A549 (cell line): ENCODE results near the gene PAQR5.

ENCODE experiments used
- BHLHE40 ChIP-seq: IDR thresholded peaks from 2 replicates; pipeline ENCODE4 v1.6.1; 2012; ENCODE audit warnings: low read depth, low read length, inconsistent platforms
- CTCF ChIP-seq: fragments of >200 bp; sonication (Bioruptor Twin); formaldehyde crosslinking; IDR thresholded peaks from 3 replicates; pipeline ENCODE4 v1.5.1; 2016
- EHMT2 ChIP-seq: fragments of 200-600 bp; sonication (generic); IDR thresholded peaks from 2 replicates; pipeline ENCODE4 v1.6.1; 2016; ENCODE audit warnings: antibody characterized with exemption, low read depth, mild to moderate bottlenecking, moderate library complexity
- EP300 ChIP-seq, 2 experiments: fragments of >200 bp; sonication (Bioruptor Twin); formaldehyde crosslinking; IDR thresholded peaks; 2 replicates in 1 of 2; 3 replicates in 1 of 2; pipeline ENCODE4 v1.6.1; 2016 to 2017
- HMGXB4 ChIP-seq: fragments of 250-450 bp; sonication (Bioruptor Pico); IDR thresholded peaks from 2 replicates; pipeline ENCODE4 v1.5.0; 2021; ENCODE audit warnings: mild to moderate bottlenecking, moderate library complexity, borderline replicate concordance
- HOXA7 ChIP-seq: fragments of 250-450 bp; sonication (Bioruptor Pico); IDR thresholded peaks from 2 replicates; pipeline ENCODE4 v1.5.0; 2020; ENCODE audit warnings: mild to moderate bottlenecking, moderate library complexity
- MAFK ChIP-seq: fragments of 450-650 bp; IDR thresholded peaks from 2 replicates; pipeline ENCODE4 v1.6.1; 2014; ENCODE audit not compliant: partially characterized antibody
- POLR2A ChIP-seq: IDR thresholded peaks from 2 replicates; pipeline ENCODE4 v1.6.1; 2012; ENCODE audit warnings: mild to moderate bottlenecking, low read length
- REST ChIP-seq: fragments of 200-600 bp; sonication (generic); IDR thresholded peaks from 2 replicates; pipeline ENCODE4 v1.6.1; 2016; ENCODE audit warnings: antibody characterized with exemption, mild to moderate bottlenecking, moderate library complexity
- SREBF2 ChIP-seq: fragments of 450-650 bp; IDR thresholded peaks from 2 replicates; pipeline ENCODE4 v1.6.1; 2014; ENCODE audit warnings: mild to moderate bottlenecking, moderate library complexity

- TF ChIP-seq SREBF2 (no peak), CTCF (no peak), HMGXB4 (CRISPR knock-in tag) (no peak), MAFK (no peak), EP300 (IDR thresholded peaks at IDR 0.05) (no peak), BHLHE40 (no peak), EHMT2 (no peak), POLR2A (no peak), REST (no peak), HOXA7 (CRISPR knock-in tag) (no peak)
These were observed 125.3 kb downstream of the PAQR5 start for GRCh38 chr15:69424001-69424400.
